Sigmoid colon (tissue), 7 donors: ENCODE measurements around the gene KMT2C. TPM values are rescaled to one million over a fixed set of nuclear protein-coding genes. Genes with fewer than 3 reads are reported as not detected.
"Not testable (repeated sequence)": the region's sequence is repeated elsewhere in the genome, so short reads cannot be mapped to it uniquely, and the experiment has no call there.

Experiments used
- DNase-seq: peaks from one replicate; pipeline ENCODE4 v3.0.0-alpha.2; 2019
- H3K27ac ChIP-seq, 4 donors: fragments of 200-600 bp; sonication (generic); one replicate each; pipeline ENCODE4 v1.5.1; 2016 to 2019; ENCODE audit warnings: mild to moderate bottlenecking in 1 of 4
- H3K27me3 ChIP-seq, 3 donors: fragments of 200-600 bp; sonication (generic); one replicate each; pipeline ENCODE4 v1.5.1; 2019; ENCODE audit warnings: mild to moderate bottlenecking in 1 of 3
- H3K36me3 ChIP-seq, 4 donors: fragments of 200-600 bp; sonication (generic); one replicate each; pipeline ENCODE4 v1.5.1; 2016 to 2019
- H3K4me1 ChIP-seq, 4 donors: fragments of 200-600 bp; sonication (generic); one replicate each; pipeline ENCODE4 v1.5.1; 2017 to 2019
- H3K4me3 ChIP-seq, 4 donors: fragments of 200-600 bp; sonication (generic); one replicate each; pipeline ENCODE4 v1.5.1; 2017 to 2019; ENCODE audit warnings: mild to moderate bottlenecking in 2 of 4, moderate library complexity in 1 of 4
- H3K9me3 ChIP-seq, 4 donors: fragments of 200-600 bp in 3 of 4; sonication (generic) in 3 of 4; one replicate each; pipeline versions ENCODE4 v1.5.1 to v1.6.1; 2013 to 2019
- CTCF ChIP-seq, 4 experiments: fragments of 450-650 bp in 3 of 4; fragments of 200-600 bp in 1 of 4; IDR thresholded peaks; one replicate each; pipeline ENCODE4 v1.5.1; 2016 to 2019; ENCODE audit warnings: antibody characterized with exemption in 4 of 4, mild to moderate bottlenecking in 3 of 4, moderate library complexity in 2 of 4
- EP300 ChIP-seq, 4 donors: sonication (generic); formaldehyde crosslinking; IDR thresholded peaks; one replicate each; pipeline ENCODE4 v1.6.1; 2017; ENCODE audit warnings: antibody characterized with exemption in 4 of 4
- POLR2A ChIP-seq, 2 donors: fragments of 450-650 bp; IDR thresholded peaks; one replicate each; pipeline ENCODE4 v1.6.1; 2016; ENCODE audit warnings: antibody characterized with exemption in 2 of 2, mild to moderate bottlenecking in 2 of 2, moderate library complexity in 2 of 2
- POLR2AphosphoS5 ChIP-seq, 4 donors: sonication (generic); formaldehyde crosslinking; IDR thresholded peaks; one replicate each; pipeline ENCODE4 v1.6.1; 2017; ENCODE audit warnings: antibody characterized with exemption in 4 of 4
- WGBS, 2 donors: extraction: QIAGEN DNeasy Blood & Tissue Kit; methylation state at CpG; one replicate each; pipeline ENCODE4 v1.1.7; 2013; 5-methylcytosine and 5-hydroxymethylcytosine counted together
- intact Hi-C: fragments of 100-400 bp; cut with DNase I; formaldehyde crosslinking; loops from one replicate; pipeline ENCODE4 v1.15.1; 2023
- polyA plus RNA-seq, 3 donors: library from polyadenylated mRNA; stranded (reverse); fragments of 200-250 nt; gene quantifications; one replicate each; pipeline ENCODE4 v1.2.3, GENCODE V29; 2013
- total RNA-seq, 4 donors: library from RNA; depleted of rRNA; stranded (reverse); fragments of >200 nt; gene quantifications; one replicate each; pipeline ENCODE4 v1.1.0, GENCODE V29; 2016
- donor health status: healthy with polysubstance abuse.
- donor health status: Bipolar disorder and iron deficiency.
- donor health status: healthy.

Gene KMT2C
- total and polyA plus RNA-seq, 7 donors: 7.4 to 75.6 (median 46.4) TPM

DNA sequence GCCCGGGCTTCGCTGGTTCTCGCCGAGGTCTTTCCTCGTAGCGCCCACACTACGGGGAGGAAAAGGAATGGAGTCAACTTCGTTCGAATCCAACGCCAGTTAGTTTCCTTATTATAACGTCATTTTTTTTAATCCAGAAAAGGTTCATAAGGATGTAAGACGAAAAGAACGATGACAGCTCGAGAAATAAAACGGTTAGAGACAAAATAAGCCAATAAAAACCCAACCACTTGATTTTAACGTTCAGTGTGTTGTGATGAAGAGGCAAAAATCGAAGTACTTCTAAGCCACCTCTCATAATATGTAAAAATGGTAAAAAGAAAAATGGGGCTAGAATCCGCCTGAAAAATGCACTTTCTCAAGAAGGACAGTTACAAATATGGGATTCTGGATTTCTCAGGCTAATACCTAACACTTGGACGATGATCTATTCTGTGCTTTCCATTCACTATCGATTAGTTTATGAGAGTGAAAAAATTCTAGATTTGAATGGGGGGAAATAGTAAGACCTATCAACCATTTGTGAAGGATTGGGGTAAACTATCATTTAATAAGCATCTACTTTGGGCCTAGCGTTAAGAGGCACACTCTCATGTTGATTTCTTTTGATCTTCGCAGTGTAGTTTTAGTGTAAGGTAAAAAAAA, 1.2 kb upstream of the KMT2C start:
- H3K27ac ChIP-seq: peak overlapping the region; percentile 95 to 100 (median 98)
- peaks cover 3 to 26% (median 19%) of the 10 kb centered on the region in 4 donors for H3K4me1 ChIP-seq
- TF ChIP-seq POLR2AphosphoS5 (IDR thresholded peaks at IDR 0.05): peak in 1 of 4 donors; percentile 11
- not testable (repeated sequence) for H3K36me3 ChIP-seq, H3K9me3 ChIP-seq, H3K27me3 ChIP-seq, DNase-seq
- H3K4me3 ChIP-seq: peak overlapping the region; percentile 45 to 100 (median 79)
- intact Hi-C loops: loop anchor here (1.0 to 10.0 kb wide), 2 partner anchors 27 to 122 kb away; no protein-coding TSS in a partner anchor
- WGBS, 2 donors: 9 to 15% methylated on average over 22 of the region's 22 CpGs

DNA sequence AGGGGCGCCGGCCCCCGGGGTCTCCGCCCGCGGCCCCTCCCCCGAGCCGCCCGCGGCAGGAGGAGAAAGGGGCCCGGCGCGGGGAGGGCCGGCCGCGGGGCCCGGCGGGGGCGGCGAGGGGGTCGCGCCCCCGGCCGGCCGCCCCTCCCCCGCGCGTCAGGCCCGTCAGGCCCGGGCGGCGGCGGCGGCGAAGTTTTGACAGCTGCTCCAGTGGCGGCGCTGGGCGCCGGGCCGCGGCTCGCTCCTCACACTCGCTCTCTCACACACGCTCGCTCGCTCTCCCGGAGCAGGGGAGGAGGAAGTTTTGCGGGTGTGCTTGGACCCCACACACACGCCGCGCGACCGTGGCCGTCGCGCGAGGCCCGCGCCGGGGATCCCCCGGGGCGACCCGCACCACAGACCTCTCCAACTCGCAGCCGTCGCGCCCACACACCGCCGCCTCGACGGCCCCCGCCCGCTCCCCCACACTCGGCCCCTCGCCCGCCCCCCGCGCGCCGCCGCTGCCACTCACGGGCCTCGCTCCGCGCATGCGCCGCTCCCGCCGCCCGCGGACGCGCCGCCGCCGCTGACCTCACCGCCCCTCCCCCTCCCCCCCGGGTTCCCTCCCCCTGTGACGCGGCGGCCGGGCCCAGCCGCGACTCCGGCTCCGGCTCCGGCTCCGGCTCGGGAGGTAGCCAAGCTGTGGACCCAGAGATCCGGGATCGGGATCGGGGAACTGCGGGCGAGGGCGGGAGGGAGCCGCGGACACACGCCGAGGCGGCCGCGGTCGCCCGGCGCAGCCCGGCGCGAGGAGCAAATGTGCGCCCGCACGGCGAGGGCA, 518 bp upstream of the KMT2C start:
- no peak for TF ChIP-seq POLR2A (IDR thresholded peaks at IDR 0.05)
- no peak for TF ChIP-seq CTCF (IDR thresholded peaks at IDR 0.05)
- no peak for TF ChIP-seq EP300 (IDR thresholded peaks at IDR 0.05)
- TF ChIP-seq POLR2AphosphoS5 (IDR thresholded peaks at IDR 0.05): peak in 3 of 4 donors; percentile 4 to 53 (median 51)
- Histone ChIP-seq H3K36me3 (no peaks in the 10 kb centered on the region), H3K4me3 (peak overlapping the region; percentile 62 to 100 (median 79)), H3K27me3 (no peaks in the 10 kb centered on the region), H3K27ac (peak overlapping the region; percentile 95 to 100 (median 98)), H3K4me1 (peaks cover 3 to 33% (median 24%) of the 10 kb centered on the region in 4 donors), H3K9me3 (no peaks in the 10 kb centered on the region)
- 0 to 1% methylated on average over 126 to 132 of the region's 132 CpGs for WGBS, 2 donors
- intact Hi-C loops: loop anchor here (1.0 to 10.0 kb wide), 2 partner anchors 28 to 122 kb away; no protein-coding TSS in a partner anchor
- DNase-seq: peak; percentile 98

DNA sequence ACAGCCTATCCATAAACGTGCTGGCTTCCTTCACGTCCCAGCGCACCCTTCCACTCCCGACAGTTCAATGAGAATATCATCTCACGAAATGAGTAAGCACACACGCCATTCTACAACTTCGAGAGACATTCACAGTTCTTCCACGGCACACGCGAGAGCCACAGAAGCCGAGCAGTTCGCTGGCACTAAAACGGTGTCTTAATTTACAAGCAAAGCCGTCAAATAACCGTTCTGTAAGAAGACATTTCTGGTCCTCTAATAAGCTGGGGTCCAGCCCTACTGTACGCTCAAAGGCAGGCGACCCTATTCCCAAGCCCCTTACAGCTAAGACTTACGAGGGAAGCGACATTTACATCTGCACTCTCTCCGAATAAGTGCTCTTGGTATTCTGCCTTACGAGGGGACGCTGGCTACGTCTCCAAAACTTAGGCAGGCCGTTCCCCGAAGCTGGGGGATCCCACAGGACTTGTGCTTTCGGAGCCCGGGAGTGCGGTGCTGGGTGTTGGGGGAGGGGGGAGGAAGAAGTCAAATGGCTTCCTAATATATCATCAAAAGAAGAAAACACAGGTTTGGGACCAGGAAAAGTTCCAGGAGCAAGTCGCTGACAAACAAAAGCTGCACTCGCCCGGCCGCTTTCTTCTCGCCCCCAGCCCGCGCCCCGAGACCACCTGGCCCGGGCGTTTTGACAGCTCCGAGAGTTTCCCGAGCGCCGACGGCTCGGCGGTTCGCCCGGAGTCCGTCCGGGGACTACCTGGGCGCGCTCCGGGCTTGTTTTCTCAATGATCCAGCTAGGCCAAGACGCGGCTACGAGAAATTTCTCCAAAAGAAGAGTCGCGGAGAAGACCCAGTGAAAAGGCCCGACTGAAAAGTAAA, 1.1 kb downstream of the KMT2C start:
- Histone ChIP-seq H3K4me1 (peaks cover 3 to 46% (median 35%) of the 10 kb centered on the region in 4 donors), H3K4me3 (peak overlapping the region; percentile 66 to 100 (median 97)), H3K27ac (peak overlapping the region; percentile 98 to 100 (median 100))
- DNase-seq: peak; percentile 77
- intact Hi-C loops: loop anchor here (10.0 kb wide), 1 partner anchor 120 kb away; no protein-coding TSS in a partner anchor
- H3K9me3 ChIP-seq, H3K27me3 ChIP-seq, H3K36me3 ChIP-seq: not testable (repeated sequence)
- 0% methylated on average over 58 of the region's 58 CpGs for WGBS, 2 donors

GRCh38 chr7:152433721-152434490, 1.9 kb downstream of the KMT2C start:
- H3K4me1 ChIP-seq: peaks cover 3 to 53% (median 41%) of the 10 kb centered on the region in 4 donors
- not testable (repeated sequence) for H3K27me3 ChIP-seq, H3K36me3 ChIP-seq, H3K9me3 ChIP-seq
- H3K4me3 ChIP-seq: peak overlapping the region; percentile 66 to 100 (median 97)
- DNase-seq: peak; percentile 71
- WGBS, 2 donors: 13 to 18% methylated on average over 15 of the region's 15 CpGs
- H3K27ac ChIP-seq: peak overlapping the region; percentile 98 to 100 (median 100)
- intact Hi-C loops: loop anchor here (10.0 kb wide), 1 partner anchor 119 kb away; no protein-coding TSS in a partner anchor
- TF ChIP-seq CTCF (IDR thresholded peaks at IDR 0.05) (peak in 3 of 4 experiments; percentile 12 to 37 (median 14)), POLR2AphosphoS5 (IDR thresholded peaks at IDR 0.05) (peak in 1 of 4 donors; percentile 28)

DNA sequence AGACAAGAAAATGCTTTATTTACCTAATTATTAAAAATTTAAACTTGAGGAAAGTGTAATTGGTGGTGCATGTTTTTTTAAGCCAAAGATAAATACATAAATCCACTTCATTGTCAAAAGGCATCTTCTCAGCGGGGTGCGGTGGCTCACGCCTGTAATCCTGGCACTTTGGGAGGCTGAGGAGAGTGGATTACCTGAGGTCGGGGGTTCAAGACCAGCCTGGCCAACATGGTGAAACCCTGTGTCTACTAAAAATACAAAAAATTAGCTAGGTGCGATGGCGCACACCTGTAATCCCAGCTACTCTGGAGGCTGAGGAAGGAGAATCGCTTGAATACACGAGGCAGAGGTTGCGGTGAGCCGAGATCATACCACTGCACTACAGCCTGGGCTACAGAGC, 3.1 kb downstream of the KMT2C start:
- H3K36me3 ChIP-seq, H3K9me3 ChIP-seq, DNase-seq, H3K4me3 ChIP-seq, H3K27me3 ChIP-seq: not testable (repeated sequence)
- intact Hi-C loops: loop anchor here (10.0 kb wide), 1 partner anchor 118 kb away; no protein-coding TSS in a partner anchor
- H3K4me1 ChIP-seq: peaks cover 3 to 64% (median 49%) of the 10 kb centered on the region in 4 donors
- WGBS, 2 donors: 86 to 89% methylated on average over 10 of the region's 10 CpGs
- H3K27ac ChIP-seq: peak overlapping the region in 3 of 4 donors; percentile 98 to 100 (median 99)
